Gastroesophageal sphincter (tissue), 3 donors: Measurements from ENCODE around the gene GOLGA1.

Source experiments
- EP300 ChIP-seq: sonication (generic); formaldehyde crosslinking; IDR thresholded peaks from one replicate; pipeline ENCODE4 v1.6.1; 2017; ENCODE audit warnings: antibody characterized with exemption, mild to moderate bottlenecking
- POLR2A ChIP-seq, 2 donors: fragments of 450-650 bp; IDR thresholded peaks; one replicate each; pipeline ENCODE4 v1.6.1; 2017; ENCODE audit warnings: antibody characterized with exemption in 2 of 2, mild to moderate bottlenecking in 2 of 2, moderate library complexity in 1 of 2
- POLR2AphosphoS5 ChIP-seq: sonication (generic); formaldehyde crosslinking; IDR thresholded peaks from one replicate; pipeline ENCODE4 v1.6.1; 2017; ENCODE audit warnings: antibody characterized with exemption
- TF ChIP-seq, protein P1 (sequence below), 4 experiments: fragments of 200-600 bp in 2 of 4; fragments of 450-650 bp in 2 of 4; sonication (generic) in 1 of 4; IDR thresholded peaks; one replicate each; pipeline ENCODE4 v1.5.1; 2017 to 2019; ENCODE audit warnings: antibody characterized with exemption in 4 of 4, mild to moderate bottlenecking in 2 of 4, moderate library complexity in 2 of 4

DNA sequence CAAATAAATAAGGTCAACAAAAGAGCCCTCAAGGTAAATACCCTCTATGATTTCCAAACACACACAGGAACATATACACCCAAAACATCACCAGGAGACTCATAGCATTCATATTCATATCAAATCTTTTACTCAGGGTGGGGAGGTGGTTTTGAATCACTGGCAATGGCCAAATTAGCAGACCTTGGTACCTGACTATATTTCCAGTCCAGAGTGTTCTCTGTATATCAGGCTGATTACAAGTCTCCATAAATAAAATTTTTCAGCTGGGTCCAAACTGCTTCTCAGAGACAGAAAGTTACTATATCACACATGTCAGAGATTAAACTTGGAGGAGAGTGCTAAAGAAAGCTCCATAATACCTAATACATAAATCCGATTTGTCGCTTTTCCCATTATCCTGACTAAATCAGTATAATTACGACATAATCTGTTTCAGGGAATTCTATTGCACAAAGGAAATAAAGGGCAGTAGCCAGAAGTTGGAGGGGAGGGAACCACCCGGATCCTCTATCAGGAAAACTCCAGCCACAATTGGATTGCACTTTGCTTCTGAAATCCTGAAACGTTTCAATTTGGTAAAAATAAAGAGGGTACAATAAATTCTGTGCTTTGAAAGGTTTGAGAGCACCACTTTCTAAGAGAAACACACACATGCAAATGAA, 7.0 kb upstream of the GOLGA1 start:
- TF ChIP-seq POLR2A (IDR thresholded peaks at IDR 0.05) (no peak), POLR2AphosphoS5 (no peak), EP300 (no peak)
- TF ChIP-seq, protein P1, sequence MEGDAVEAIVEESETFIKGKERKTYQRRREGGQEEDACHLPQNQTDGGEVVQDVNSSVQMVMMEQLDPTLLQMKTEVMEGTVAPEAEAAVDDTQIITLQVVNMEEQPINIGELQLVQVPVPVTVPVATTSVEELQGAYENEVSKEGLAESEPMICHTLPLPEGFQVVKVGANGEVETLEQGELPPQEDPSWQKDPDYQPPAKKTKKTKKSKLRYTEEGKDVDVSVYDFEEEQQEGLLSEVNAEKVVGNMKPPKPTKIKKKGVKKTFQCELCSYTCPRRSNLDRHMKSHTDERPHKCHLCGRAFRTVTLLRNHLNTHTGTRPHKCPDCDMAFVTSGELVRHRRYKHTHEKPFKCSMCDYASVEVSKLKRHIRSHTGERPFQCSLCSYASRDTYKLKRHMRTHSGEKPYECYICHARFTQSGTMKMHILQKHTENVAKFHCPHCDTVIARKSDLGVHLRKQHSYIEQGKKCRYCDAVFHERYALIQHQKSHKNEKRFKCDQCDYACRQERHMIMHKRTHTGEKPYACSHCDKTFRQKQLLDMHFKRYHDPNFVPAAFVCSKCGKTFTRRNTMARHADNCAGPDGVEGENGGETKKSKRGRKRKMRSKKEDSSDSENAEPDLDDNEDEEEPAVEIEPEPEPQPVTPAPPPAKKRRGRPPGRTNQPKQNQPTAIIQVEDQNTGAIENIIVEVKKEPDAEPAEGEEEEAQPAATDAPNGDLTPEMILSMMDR (IDR thresholded peaks at IDR 0.05) = no peak
